GM18907 (cell line): ENCODE data around the gene SMYD2.

Source experiments
- ATAC-seq: cut with Tn5 transposase; IDR thresholded peaks from one replicate; pipeline ENCODE4 v1.9.1; 2021; ENCODE audit warnings: mild to moderate bottlenecking, moderate library complexity; ENCODE audit not compliant: unreplicated experiment

SMYD2 gene, protein sequence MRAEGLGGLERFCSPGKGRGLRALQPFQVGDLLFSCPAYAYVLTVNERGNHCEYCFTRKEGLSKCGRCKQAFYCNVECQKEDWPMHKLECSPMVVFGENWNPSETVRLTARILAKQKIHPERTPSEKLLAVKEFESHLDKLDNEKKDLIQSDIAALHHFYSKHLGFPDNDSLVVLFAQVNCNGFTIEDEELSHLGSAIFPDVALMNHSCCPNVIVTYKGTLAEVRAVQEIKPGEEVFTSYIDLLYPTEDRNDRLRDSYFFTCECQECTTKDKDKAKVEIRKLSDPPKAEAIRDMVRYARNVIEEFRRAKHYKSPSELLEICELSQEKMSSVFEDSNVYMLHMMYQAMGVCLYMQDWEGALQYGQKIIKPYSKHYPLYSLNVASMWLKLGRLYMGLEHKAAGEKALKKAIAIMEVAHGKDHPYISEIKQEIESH

GRCh38 chr1:214281021-214281719 is at the start of gene SMYD2:
Gene SMYD2 (plus strand): TSS chr1:214281159. CDS start chr1:214281255, 96 bp downstream.
- ATAC-seq = peak; percentile 84

DNA sequence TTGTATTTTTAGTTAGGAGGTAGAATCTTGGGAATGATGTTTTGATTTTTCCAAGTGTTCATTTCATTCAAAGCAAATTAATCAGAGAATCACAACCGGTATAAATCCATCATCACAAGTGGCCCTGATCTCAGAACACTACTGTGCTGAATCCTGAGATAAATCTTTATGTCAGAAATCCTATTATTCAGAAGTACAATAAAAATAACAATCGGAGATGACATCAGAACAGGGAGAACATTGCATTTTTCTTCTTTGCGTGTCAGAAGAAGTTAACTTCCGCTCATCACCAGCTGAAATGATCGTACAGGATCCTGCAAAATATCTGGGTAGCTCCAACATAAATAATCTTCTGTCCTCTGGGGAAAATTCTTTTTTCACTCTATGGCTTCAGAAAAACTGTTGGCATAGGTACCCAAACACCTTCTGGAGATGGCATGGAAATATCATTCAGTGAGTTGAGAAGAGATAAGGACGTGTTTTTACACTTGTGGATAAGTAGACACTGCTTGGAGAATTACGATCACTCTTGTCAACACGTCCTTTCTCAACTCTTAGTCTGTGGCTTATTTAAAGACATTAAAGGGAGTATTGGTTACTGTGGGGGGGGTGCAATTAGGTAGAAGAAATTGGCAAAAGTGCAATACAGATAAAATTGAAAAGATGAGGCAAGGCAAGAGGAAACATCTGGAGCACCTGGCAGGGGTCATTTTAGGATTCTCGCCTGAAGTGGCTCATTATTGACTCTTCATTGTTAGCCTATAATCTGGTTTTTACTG is 46.9 kb upstream of the SMYD2 start:
- no peak for ATAC-seq

DNA sequence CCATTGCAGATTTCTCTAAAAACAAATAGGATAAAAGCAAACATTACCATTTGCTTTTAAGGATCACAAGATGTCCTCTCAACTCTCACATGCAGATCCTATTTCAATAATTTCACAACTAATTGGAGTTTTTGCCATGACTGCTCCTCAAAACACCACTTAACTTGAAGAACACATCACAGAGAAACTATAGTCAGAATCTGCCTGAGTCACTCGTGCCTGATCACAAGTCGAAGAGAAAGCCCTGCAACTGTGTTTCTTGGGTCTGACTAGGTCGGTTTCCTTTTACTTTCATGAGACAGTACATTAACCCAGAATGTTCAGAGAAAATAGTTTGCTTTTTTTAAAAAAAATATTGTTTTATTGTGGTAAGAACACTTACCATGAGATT is 46.3 kb upstream of the SMYD2 start:
- ATAC-seq = no peak

DNA sequence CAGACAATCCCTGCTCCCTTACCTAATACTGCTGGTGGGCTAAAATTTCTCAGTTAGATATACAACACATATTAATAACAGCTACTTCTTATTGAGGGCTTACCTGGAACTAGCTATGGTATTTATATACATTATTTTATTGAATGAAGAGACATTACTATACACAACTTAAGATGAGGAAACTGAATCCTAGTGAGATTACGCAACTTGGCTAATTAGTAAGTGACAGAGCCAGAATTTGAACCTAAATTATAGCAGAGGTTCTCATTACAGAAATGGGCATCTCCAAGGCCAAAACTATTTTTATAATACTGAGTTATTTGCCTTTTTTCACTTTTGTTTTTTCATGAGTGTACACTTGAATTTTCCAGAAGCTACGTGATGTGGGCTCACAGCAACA is 44.5 kb upstream of the SMYD2 start:
- no peak for ATAC-seq

DNA sequence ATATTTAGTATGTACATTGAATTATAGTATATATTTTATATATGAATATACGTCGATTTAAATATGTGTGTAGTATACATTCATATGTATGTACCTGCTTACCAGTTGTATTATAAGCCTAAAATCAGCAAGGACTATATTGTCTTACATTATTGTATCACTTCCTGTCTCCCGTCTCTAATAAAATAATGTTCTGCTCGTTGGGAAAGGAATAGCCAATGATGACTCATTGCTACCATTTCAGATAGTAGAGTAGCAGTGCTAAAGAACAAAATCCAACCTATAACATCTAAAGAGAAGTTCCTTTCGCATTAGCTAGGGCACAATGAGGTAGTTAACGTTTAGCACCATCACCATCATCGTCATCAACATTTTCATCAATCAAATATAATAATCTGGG is 39.9 kb upstream of the SMYD2 start:
- no peak for ATAC-seq

DNA sequence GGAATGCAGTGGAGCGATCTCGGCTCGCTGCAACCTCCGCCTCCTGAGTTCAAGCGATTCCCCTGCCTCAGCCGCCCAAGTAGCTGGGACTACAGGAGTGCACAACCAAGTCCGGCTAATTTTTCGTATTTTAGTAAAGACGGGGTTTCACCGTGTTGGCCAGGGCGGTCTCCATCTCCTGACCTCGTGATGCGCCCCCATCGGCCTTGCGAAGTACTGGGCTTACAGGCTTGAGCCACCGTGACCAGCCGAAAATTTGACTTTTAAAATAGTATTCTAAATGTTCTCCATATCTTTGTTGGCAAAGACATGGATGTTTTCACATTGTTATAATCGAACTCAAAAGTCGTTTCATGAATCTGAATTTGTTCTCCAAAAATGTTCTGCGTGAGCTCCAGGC is 36.7 kb upstream of the SMYD2 start:
- no peak for ATAC-seq

- ATAC-seq = no peak
Measured at GRCh38 chr1:214244841-214245240, 36.1 kb upstream of the SMYD2 start.

DNA sequence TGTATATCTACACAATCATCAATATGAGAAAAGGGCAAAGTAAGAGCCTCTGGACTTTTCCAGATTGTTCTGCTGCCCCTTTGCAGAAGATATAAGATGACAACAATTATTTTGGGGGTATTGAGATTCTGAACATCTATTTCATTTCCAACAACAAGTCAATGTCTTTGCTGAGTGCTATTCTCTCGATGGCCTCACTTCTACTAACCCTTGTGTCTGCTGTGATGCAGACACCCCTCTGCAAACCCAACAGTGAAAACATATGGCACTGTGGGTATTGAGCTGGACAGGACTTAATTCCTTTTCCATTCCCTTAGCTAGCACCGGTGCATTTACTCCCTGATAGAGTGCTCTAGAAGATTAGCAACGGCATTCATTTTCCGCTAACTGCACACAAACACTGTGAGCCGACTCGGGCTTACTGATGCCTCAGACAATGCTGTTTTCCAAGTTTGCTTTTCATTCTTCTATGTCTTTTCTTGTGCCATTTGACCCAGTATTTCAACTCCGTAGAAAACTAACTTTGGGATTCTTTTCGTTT is 33.4 kb upstream of the SMYD2 start:
- no peak for ATAC-seq

GRCh38 chr1:214248311-214249085 is 32.5 kb upstream of the SMYD2 start:
- no peak for ATAC-seq

- ATAC-seq = no peak
Measured at GRCh38 chr1:214249651-214250050, 31.3 kb upstream of the SMYD2 start.

DNA sequence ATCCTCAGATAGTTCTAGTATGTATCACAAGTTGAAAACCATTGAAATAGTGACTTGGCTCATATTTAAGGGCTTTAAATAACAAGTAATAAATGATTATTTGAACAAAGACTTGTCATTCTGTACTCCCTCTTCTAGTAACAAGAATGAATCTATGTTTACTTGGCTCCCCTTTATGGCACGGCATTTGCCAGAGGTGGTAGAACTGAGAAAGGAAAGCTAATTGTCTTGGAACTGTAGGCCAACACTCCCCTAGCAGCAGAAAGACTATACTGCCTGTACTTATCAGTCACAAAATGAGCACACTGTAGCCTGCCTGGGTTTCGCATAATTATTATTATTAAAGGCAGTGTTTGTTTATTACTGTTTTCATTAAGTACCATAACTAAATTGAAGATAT is 29.6 kb upstream of the SMYD2 start:
- ATAC-seq = no peak

- no peak for ATAC-seq
Measured at GRCh38 chr1:214255509-214255908, 25.4 kb upstream of the SMYD2 start.

- ATAC-seq = peak; percentile 60
Measured at GRCh38 chr1:214259353-214259977, 21.5 kb upstream of the SMYD2 start.

DNA sequence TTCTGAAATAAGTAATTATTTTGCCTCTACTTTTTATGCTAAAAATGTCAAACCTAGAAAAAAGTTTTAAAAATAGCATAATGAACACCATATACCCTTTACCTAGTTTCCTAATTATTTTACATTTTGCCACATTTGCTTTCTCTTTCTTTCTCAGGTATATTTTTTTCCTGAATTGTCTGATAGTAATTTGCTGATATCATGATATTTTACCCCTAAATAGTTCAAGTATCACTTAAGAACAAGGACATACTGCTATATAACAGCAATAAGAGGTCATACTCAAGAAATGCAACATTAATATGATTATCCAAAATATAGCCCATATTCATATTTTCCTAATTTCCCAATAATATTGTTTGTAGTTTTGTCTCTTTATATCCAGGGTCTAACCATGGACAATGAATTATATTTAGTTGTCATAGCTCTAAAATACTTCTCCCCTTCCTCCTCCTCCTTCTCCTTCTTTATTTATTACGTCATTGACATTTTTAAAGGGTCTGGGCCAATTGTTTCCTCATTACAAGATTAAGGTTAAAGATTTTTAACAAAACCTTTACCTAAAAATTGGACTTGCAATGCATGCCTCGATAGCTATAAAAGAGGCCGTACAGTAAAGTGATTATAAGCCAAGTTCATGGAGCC is 20.3 kb upstream of the SMYD2 start:
- no peak for ATAC-seq

GRCh38 chr1:214261206-214262123 is 19.5 kb upstream of the SMYD2 start:
- ATAC-seq = peak; percentile 96

DNA sequence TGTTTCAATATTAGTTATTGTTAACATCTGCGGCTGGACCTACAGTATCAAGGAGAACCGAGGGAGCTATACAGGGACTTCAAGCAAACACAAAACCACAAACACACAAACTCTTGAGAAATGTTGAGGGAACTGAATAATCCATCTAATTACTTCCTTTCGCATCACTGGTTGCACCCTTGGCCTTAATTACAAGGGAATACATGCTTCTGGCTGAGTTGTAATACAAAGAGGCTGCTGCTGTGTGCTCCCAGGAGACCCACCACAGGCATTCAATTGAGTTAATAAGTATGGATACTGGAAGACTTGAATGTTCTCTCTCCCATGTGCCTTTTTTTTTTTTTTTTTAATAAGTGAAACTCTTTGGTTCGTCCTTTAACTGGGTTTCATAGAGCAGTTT is 16.8 kb upstream of the SMYD2 start:
- ATAC-seq = no peak

DNA sequence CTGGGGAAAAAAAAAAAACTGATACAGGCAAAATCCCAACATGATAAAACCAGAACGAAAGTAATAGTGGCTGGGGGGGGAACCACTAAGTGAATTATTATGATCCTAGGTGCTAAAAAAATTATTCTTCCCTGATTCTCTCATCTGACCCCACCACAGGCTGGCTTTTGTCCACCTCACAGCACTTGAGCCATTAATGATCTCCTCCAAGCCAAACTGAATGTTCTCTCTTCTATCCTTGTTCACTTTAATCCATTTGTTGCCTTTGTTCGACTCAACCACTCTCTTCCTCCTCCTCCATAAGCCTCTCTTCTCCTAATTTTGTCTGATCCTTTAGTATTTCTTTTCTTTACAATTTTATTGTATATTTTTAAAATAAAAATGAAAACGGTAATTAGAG is 16.0 kb upstream of the SMYD2 start:
- no peak for ATAC-seq

- ATAC-seq = no peak
Measured at GRCh38 chr1:214270097-214270650, 10.8 kb upstream of the SMYD2 start.
